Activated CD4-positive, alpha-beta T cell treated with anti-CD3 and anti-CD28 coated beads for 24 hours (primary cell): ENCODE data around the gene MTLN.
A peak's percentile ranks its signal among the peaks of the same experiment; 100 is the strongest.
"Not testable (repeated sequence)": the region's sequence is repeated elsewhere in the genome, so short reads cannot be mapped to it uniquely, and the experiment has no call there.

Experiments
- DNase-seq, 2 donors: peaks; one replicate each; pipeline ENCODE4 v3.0.0-alpha.2; 2020; ENCODE audit warnings: low read depth in 2 of 2

Gene MTLN

GRCh38 chr2:110211938-110212858 lies at the start of gene MTLN:
MTLN (minus strand) TSS chr2:110212547; CDS start chr2:110212525, 22 bp downstream.
- DNase-seq = peak; percentile 28 to 52

- not testable (repeated sequence) for DNase-seq
Observed at GRCh38 chr2:110261910-110262309, 49.6 kb upstream of the MTLN start.

- DNase-seq = not testable (repeated sequence)
Observed at GRCh38 chr2:110248081-110248795, 35.9 kb upstream of the MTLN start.

- DNase-seq = not testable (repeated sequence)
Observed at GRCh38 chr2:110245488-110246435, 33.4 kb upstream of the MTLN start.

- not testable (repeated sequence) for DNase-seq
Observed at GRCh38 chr2:110243283-110243682, 30.9 kb upstream of the MTLN start.

GRCh38 chr2:110234514-110234913 lies 22.2 kb upstream of the MTLN start:
- not testable (repeated sequence) for DNase-seq

- DNase-seq = not testable (repeated sequence)
Observed at GRCh38 chr2:110229886-110230285, 17.5 kb upstream of the MTLN start.

GRCh38 chr2:110222626-110223025 lies 10.3 kb upstream of the MTLN start:
- DNase-seq = not testable (repeated sequence)

GRCh38 chr2:110221938-110222337 lies 9.6 kb upstream of the MTLN start:
- DNase-seq = no peak

- DNase-seq = no peak
Observed at GRCh38 chr2:110220190-110220564, 7.8 kb upstream of the MTLN start.

GRCh38 chr2:110219496-110220189 lies 7.3 kb upstream of the MTLN start:
- DNase-seq = no peak

GRCh38 chr2:110218889-110219288 lies 6.5 kb upstream of the MTLN start:
- not testable (repeated sequence) for DNase-seq

GRCh38 chr2:110216803-110217202 lies 4.5 kb upstream of the MTLN start:
- no peak for DNase-seq

GRCh38 chr2:110216199-110216598 lies 3.9 kb upstream of the MTLN start:
- DNase-seq = no peak

- no peak for DNase-seq
Observed at GRCh38 chr2:110215566-110216158, 3.3 kb upstream of the MTLN start.

GRCh38 chr2:110215091-110215490 lies 2.7 kb upstream of the MTLN start:
- no peak for DNase-seq

GRCh38 chr2:110213522-110213921 lies 1.2 kb upstream of the MTLN start:
- DNase-seq = not testable (repeated sequence)

- no peak for DNase-seq
Observed at GRCh38 chr2:110205660-110206455, 6.5 kb downstream of the MTLN start.
